ENCODE results near the gene RPF1.

DNA sequence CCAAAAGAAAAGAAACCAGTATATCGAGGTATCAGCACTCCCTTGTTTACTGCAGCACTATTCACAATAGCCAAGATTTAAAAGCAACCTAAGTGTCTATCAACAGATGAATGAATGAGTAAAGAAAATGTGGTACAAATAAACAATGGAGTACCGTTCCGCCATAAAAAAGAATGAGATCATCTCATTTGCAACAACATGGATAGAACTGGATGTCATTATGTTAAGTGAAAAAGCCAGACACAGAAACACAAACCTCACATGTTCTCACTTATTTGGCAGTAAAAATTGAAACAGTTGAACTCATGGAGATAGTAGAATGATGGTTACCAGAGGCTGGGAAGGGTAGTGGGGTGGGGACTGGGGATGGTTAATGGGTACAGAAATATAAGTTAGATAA, 31.6 kb downstream of the RPF1 start:
- TF ChIP-seq YY1 (IDR thresholded peaks at IDR 0.05) (no peak), SP1 (IDR thresholded peaks at IDR 0.05) (no peak), NR2F2 (IDR thresholded peaks at IDR 0.05) (no peak), RAD21 (IDR thresholded peaks at IDR 0.05) (no peak), JUND (IDR thresholded peaks at IDR 0.05) (no peak)
- TF ChIP-seq, protein P1, sequence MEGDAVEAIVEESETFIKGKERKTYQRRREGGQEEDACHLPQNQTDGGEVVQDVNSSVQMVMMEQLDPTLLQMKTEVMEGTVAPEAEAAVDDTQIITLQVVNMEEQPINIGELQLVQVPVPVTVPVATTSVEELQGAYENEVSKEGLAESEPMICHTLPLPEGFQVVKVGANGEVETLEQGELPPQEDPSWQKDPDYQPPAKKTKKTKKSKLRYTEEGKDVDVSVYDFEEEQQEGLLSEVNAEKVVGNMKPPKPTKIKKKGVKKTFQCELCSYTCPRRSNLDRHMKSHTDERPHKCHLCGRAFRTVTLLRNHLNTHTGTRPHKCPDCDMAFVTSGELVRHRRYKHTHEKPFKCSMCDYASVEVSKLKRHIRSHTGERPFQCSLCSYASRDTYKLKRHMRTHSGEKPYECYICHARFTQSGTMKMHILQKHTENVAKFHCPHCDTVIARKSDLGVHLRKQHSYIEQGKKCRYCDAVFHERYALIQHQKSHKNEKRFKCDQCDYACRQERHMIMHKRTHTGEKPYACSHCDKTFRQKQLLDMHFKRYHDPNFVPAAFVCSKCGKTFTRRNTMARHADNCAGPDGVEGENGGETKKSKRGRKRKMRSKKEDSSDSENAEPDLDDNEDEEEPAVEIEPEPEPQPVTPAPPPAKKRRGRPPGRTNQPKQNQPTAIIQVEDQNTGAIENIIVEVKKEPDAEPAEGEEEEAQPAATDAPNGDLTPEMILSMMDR (IDR thresholded peaks at IDR 0.05; ENCODE audit: low read depth, low read length, missing input control): no peak
- TF ChIP-seq, protein P2, sequence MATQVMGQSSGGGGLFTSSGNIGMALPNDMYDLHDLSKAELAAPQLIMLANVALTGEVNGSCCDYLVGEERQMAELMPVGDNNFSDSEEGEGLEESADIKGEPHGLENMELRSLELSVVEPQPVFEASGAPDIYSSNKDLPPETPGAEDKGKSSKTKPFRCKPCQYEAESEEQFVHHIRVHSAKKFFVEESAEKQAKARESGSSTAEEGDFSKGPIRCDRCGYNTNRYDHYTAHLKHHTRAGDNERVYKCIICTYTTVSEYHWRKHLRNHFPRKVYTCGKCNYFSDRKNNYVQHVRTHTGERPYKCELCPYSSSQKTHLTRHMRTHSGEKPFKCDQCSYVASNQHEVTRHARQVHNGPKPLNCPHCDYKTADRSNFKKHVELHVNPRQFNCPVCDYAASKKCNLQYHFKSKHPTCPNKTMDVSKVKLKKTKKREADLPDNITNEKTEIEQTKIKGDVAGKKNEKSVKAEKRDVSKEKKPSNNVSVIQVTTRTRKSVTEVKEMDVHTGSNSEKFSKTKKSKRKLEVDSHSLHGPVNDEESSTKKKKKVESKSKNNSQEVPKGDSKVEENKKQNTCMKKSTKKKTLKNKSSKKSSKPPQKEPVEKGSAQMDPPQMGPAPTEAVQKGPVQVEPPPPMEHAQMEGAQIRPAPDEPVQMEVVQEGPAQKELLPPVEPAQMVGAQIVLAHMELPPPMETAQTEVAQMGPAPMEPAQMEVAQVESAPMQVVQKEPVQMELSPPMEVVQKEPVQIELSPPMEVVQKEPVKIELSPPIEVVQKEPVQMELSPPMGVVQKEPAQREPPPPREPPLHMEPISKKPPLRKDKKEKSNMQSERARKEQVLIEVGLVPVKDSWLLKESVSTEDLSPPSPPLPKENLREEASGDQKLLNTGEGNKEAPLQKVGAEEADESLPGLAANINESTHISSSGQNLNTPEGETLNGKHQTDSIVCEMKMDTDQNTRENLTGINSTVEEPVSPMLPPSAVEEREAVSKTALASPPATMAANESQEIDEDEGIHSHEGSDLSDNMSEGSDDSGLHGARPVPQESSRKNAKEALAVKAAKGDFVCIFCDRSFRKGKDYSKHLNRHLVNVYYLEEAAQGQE (IDR thresholded peaks at IDR 0.05): no peak
